Stimulated activated CD4-positive, alpha-beta T cell treated with anti-CD3 and anti-CD28 coated beads, Interleukin-4, amount 100 ng/mL, for 24 hours (primary cell): ENCODE data around the gene RPL39L.
"Not testable (repeated sequence)": the region's sequence is repeated elsewhere in the genome, so short reads cannot be mapped to it uniquely, and the experiment has no call there.

Experiments used
- DNase-seq: peaks from one replicate; pipeline ENCODE4 v3.0.0-alpha.2; 2020

RPL39L gene

GRCh38 chr3:187136337-187136736 is 3.0 kb downstream of the RPL39L start:
- DNase-seq, result no peak

GRCh38 chr3:187135172-187135690 is 4.1 kb downstream of the RPL39L start:
- not testable (repeated sequence) for DNase-seq

- not testable (repeated sequence) for DNase-seq
Observed at GRCh38 chr3:187133181-187133580, 6.1 kb downstream of the RPL39L start.

GRCh38 chr3:187132666-187133065 is 6.6 kb downstream of the RPL39L start:
- no peak for DNase-seq

GRCh38 chr3:187131981-187132380 is 7.3 kb downstream of the RPL39L start:
- DNase-seq, result no peak

GRCh38 chr3:187130346-187131066 is 8.8 kb downstream of the RPL39L start:
- DNase-seq, result peak; percentile 57

- DNase-seq, result no peak
Observed at GRCh38 chr3:187125319-187126031, 13.8 kb downstream of the RPL39L start.

GRCh38 chr3:187122261-187122660 is 17.0 kb downstream of the RPL39L start:
- DNase-seq, result no peak

GRCh38 chr3:187120326-187120725 is 19.0 kb downstream of the RPL39L start:
- DNase-seq, result no peak

GRCh38 chr3:187114511-187114910 is 24.8 kb downstream of the RPL39L start:
- no peak for DNase-seq

GRCh38 chr3:187112934-187113793 is 26.1 kb downstream of the RPL39L start:
- DNase-seq, result no peak

GRCh38 chr3:187110156-187110555 is 29.1 kb downstream of the RPL39L start:
- DNase-seq, result no peak

- DNase-seq, result no peak
Observed at GRCh38 chr3:187107989-187108388, 31.3 kb downstream of the RPL39L start.

GRCh38 chr3:187105700-187106099 is 33.6 kb downstream of the RPL39L start:
- DNase-seq, result no peak

GRCh38 chr3:187104933-187105332 is 34.4 kb downstream of the RPL39L start:
- DNase-seq, result no peak

- DNase-seq, result no peak
Observed at GRCh38 chr3:187104342-187104741, 35.0 kb downstream of the RPL39L start.

GRCh38 chr3:187103251-187103650 is 36.0 kb downstream of the RPL39L start:
- no peak for DNase-seq

GRCh38 chr3:187102073-187102634 is 37.1 kb downstream of the RPL39L start:
- DNase-seq, result no peak

GRCh38 chr3:187101184-187102072 is 37.9 kb downstream of the RPL39L start:
- DNase-seq, result peak; percentile 61

GRCh38 chr3:187098923-187099512 is 40.3 kb downstream of the RPL39L start:
- no peak for DNase-seq

- no peak for DNase-seq
Observed at GRCh38 chr3:187093320-187093719, 46.0 kb downstream of the RPL39L start.
